Measurements from ENCODE around the gene NELFCD.

GRCh38 chr20:58959652-58960051, 21.4 kb upstream of the NELFCD start:
- TF ChIP-seq CTCF (IDR thresholded peaks at IDR 0.05) (no peak), POLR2A (IDR thresholded peaks at IDR 0.05) (no peak)
